HCT116 (cell line): Measurements from ENCODE around the gene MVB12A.

Experiments used
- ATF3 ChIP-seq: IDR thresholded peaks from 2 replicates; pipeline ENCODE4 v1.6.1; 2012
- CEBPB ChIP-seq: IDR thresholded peaks from 2 replicates; pipeline ENCODE4 v1.6.1; 2012; ENCODE audit warnings: low read depth
- CTCF ChIP-seq, 3 experiments: fragments of 200-600 bp in 1 of 3; sonication (generic) in 1 of 3; IDR thresholded peaks in 2 of 3; conservative IDR thresholded peaks in 1 of 3; 2 replicates each; pipeline ENCODE4 v1.5.1; 2012 to 2017; ENCODE audit warnings: low read depth in 2 of 3, low read length in 2 of 3, antibody characterized with exemption in 1 of 3, borderline replicate concordance in 1 of 3, control low read depth in 1 of 3, mild to moderate bottlenecking in 1 of 3, mixed read lengths in 1 of 3, mixed run types in 1 of 3, moderate library complexity in 1 of 3; ENCODE audit not compliant: insufficient read depth in 1 of 3
- EGR1 ChIP-seq: IDR thresholded peaks from 2 replicates; pipeline ENCODE4 v1.6.1; 2012; ENCODE audit warnings: low read depth
- EZH2 ChIP-seq: fragments of 200-600 bp; sonication (generic); IDR thresholded peaks from 2 replicates; pipeline ENCODE4 v1.6.1; 2017; ENCODE audit warnings: antibody characterized with exemption, mixed run types
- EZH2phosphoT487 ChIP-seq: fragments of 200-600 bp; IDR thresholded peaks from 2 replicates; pipeline ENCODE4 v1.6.1; 2018; ENCODE audit warnings: antibody characterized with exemption, borderline replicate concordance
- FOSL1 ChIP-seq: IDR thresholded peaks from 2 replicates; pipeline ENCODE4 v1.6.1; 2012; ENCODE audit warnings: low read depth
- POLR2A ChIP-seq: IDR thresholded peaks from 2 replicates; pipeline ENCODE4 v1.7.0; 2011; ENCODE audit warnings: borderline replicate concordance; ENCODE audit not compliant: insufficient read depth, insufficient read length; ENCODE audit errors: extremely low read depth
- POLR2AphosphoS5 ChIP-seq: IDR thresholded peaks from 2 replicates; pipeline ENCODE4 v1.6.1; 2011; ENCODE audit warnings: mild to moderate bottlenecking, low read depth, low read length, moderate library complexity
- REST ChIP-seq: IDR thresholded peaks from 2 replicates; pipeline ENCODE4 v1.6.1; 2012; ENCODE audit warnings: low read depth
- SIN3A ChIP-seq: IDR thresholded peaks from 2 replicates; pipeline ENCODE4 v1.6.1; 2012; ENCODE audit warnings: low read depth
- SP1 ChIP-seq: IDR thresholded peaks from 2 replicates; pipeline ENCODE4 v1.6.1; 2012; ENCODE audit warnings: low read depth
- SRF ChIP-seq: IDR thresholded peaks from 2 replicates; pipeline ENCODE4 v1.6.1; 2012; ENCODE audit warnings: low read depth

- no peak for TF ChIP-seq CTCF (IDR thresholded peaks at IDR 0.05 in 2 of 3, conservative IDR thresholded peaks at IDR 0.05 in 1 of 3; ENCODE audit: borderline replicate concordance in 1 of 3, insufficient read depth in 1 of 3, low read depth in 2 of 3, low read length in 2 of 3)
- TF ChIP-seq SIN3A: no peak
- no peak for TF ChIP-seq REST
- TF ChIP-seq SRF: no peak
- TF ChIP-seq ATF3: no peak
- no peak for TF ChIP-seq CEBPB
- no peak for TF ChIP-seq SP1
- TF ChIP-seq POLR2A: no peak
- TF ChIP-seq POLR2AphosphoS5: no peak
- no peak for TF ChIP-seq EGR1
- TF ChIP-seq FOSL1: no peak
- TF ChIP-seq EZH2: no peak
- TF ChIP-seq EZH2phosphoT487: no peak
Measured at GRCh38 chr19:17380426-17381138, 39.3 kb upstream of the MVB12A start.
